Measurements from ENCODE around the gene RYR1. TPM values are rescaled to one million over a fixed set of nuclear protein-coding genes. Genes with fewer than 3 reads are reported as not detected.
"Not testable (repeated sequence)": the region's sequence is repeated elsewhere in the genome, so short reads cannot be mapped to it uniquely, and the experiment has no call there.

The RYR1 gene
- total and polyA plus RNA-seq, 5 experiments from 2014 or later, result 0.07 to 1.3 (median 0.93) TPM; not detected in 2

DNA sequence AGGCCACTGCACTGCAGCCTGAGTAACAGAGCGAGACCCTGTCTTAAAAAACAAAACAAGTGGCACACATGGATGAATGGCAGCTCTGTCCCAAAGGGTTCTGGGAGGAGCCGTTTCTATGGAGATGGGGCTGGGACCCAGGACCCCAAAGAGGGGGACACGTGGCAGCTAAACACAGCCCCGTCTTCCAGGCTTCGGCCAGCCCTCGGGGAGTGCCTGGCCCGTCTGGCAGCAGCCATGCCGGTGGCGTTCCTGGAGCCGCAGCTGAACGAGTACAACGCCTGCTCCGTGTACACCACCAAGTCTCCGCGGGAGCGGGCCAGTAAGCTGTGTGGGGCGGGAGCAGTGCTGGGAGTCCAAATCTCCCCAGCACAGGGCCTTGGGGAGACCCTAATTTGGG lies 82.4 kb downstream of the RYR1 start:
- H3K27me3 Mint-ChIP-seq, result peaks cover 0 to 10% (median 4%) of the 10 kb centered on the region in 5 donors
- no peak for DNase-seq
- no peak overlapping the region for H3K4me3 Mint-ChIP-seq
- peak overlapping the region in 1 of 10 donors; percentile 24 for H3K27ac Mint-ChIP-seq
- POLR2A ChIA-PET, result interaction anchor here (0.6 to 1.8 kb wide), 5 partner anchors 18 to 693 kb away, joined by 3 to 11 read pairs (median 3); partner anchors contain the start of gene FAM98C
- no peak for ATAC-seq
- H3K36me3 Mint-ChIP-seq, result no peaks in the 10 kb centered on the region
- H3K9me3 Mint-ChIP-seq, result no peaks in the 10 kb centered on the region
- peaks cover 6 to 7% (median 7%) of the 10 kb centered on the region in 4 donors for H3K4me1 Mint-ChIP-seq

DNA sequence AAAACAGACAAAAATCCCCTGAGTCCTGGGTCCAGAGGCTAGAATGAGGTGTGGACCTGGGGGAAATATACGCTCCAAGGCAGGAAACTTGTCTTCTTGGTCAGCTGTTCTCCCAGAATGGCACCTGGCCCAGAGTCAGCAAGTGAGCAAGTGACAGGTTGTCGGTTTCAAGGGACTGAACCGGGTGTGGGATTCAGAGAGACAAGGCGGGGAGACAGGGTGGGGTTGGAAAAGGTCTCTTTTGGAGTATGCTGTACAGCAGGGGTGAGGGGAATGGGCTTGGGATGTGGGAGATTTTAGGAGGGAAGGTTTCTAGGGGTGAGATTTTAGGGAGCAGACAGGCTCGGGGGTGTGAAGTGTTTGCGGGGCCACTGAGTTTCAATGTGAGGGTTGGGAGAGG lies 83.3 kb downstream of the RYR1 start:
- Mint-ChIP-seq H3K27ac (peak overlapping the region in 1 of 10 donors; percentile 54), H3K27me3 (peaks cover 0 to under 1% (median 0%) of the 10 kb centered on the region in 5 donors), H3K36me3 (no peaks in the 10 kb centered on the region), H3K4me1 (peaks cover 6 to 7% (median 7%) of the 10 kb centered on the region in 4 donors), H3K4me3 (no peak overlapping the region), H3K9me3 (no peaks in the 10 kb centered on the region)
- POLR2A ChIA-PET, result interaction anchor here (0.6 kb wide), 1 partner anchor 295 kb away, joined by 3 read pairs; no protein-coding TSS in a partner anchor
- no peak for DNase-seq
- ATAC-seq, result no peak

DNA sequence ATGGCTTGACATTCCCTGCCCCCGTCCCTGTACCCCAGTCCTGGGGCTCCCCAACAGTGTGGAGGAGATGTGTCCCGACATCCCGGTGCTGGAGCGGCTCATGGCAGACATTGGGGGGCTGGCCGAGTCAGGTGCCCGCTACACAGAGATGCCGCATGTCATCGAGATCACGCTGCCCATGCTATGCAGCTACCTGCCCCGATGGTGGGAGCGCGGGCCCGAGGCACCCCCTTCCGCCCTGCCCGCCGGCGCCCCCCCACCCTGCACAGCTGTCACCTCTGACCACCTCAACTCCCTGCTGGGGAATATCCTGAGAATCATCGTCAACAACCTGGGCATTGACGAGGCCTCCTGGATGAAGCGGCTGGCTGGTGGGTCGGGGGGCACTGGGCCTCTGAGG lies 83.8 kb downstream of the RYR1 start:
- no peaks in the 10 kb centered on the region for H3K9me3 Mint-ChIP-seq
- POLR2A ChIA-PET, result no interaction called here
- no peak overlapping the region for H3K27ac Mint-ChIP-seq
- peaks cover 6 to 7% (median 7%) of the 10 kb centered on the region in 4 donors for H3K4me1 Mint-ChIP-seq
- DNase-seq (no peak), ATAC-seq (no peak)
- H3K4me3 Mint-ChIP-seq, result no peak overlapping the region
- no peaks in the 10 kb centered on the region for H3K36me3 Mint-ChIP-seq
- peaks cover 0 to under 1% (median 0%) of the 10 kb centered on the region in 5 donors for H3K27me3 Mint-ChIP-seq

DNA sequence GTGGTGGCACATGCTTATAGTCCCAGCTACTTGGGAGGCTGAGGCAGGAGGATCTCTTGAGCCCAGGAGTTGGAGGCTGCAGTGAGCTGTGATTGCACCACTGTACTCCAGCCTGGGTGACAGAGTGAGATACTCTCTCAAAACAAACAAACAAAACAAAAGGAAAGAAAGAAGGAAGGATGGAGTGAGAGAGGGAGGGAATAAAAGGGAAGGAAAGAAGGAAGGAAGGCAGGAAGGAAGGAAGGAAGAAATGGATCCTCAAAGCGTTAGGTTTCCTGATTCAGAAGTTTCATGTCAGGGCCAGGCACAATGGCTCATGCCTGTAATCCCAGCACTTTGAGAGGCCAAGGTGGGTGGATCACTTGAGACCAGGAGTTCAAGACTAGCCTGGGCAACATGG lies 84.5 kb downstream of the RYR1 start:
- H3K4me3 Mint-ChIP-seq, DNase-seq, ATAC-seq, H3K4me1 Mint-ChIP-seq, H3K9me3 Mint-ChIP-seq, H3K27me3 Mint-ChIP-seq, H3K36me3 Mint-ChIP-seq: not testable (repeated sequence)
- POLR2A ChIA-PET, result interaction anchor here (1.2 kb wide), 1 partner anchor 21 kb away, joined by 5 read pairs; no protein-coding TSS in a partner anchor
- H3K27ac Mint-ChIP-seq, result peak overlapping the region in 1 of 10 donors; percentile 68

DNA sequence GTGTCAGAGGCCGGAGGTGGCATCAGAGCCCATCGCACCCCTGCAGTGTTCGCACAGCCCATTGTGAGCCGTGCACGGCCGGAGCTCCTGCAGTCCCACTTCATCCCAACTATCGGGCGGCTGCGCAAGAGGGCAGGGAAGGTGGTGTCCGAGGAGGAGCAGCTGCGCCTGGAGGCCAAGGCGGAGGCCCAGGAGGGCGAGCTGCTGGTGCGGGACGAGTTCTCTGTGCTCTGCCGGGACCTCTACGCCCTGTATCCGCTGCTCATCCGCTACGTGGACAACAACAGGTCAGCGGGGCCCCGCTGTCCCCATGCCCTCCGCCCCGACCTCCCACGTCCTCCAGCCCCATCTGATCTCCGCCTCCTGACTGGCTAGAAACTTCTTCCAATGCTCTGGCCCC lies 85.7 kb downstream of the RYR1 start:
- POLR2A ChIA-PET, result no interaction called here
- Mint-ChIP-seq H3K9me3 (no peaks in the 10 kb centered on the region), H3K27ac (no peak overlapping the region), H3K36me3 (no peaks in the 10 kb centered on the region), H3K27me3 (peaks cover 0 to 1% (median 0%) of the 10 kb centered on the region in 5 donors), H3K4me3 (no peak overlapping the region), H3K4me1 (peaks cover 3 to 7% (median 5%) of the 10 kb centered on the region in 4 donors)
- ATAC-seq (no peak), DNase-seq (no peak)

DNA sequence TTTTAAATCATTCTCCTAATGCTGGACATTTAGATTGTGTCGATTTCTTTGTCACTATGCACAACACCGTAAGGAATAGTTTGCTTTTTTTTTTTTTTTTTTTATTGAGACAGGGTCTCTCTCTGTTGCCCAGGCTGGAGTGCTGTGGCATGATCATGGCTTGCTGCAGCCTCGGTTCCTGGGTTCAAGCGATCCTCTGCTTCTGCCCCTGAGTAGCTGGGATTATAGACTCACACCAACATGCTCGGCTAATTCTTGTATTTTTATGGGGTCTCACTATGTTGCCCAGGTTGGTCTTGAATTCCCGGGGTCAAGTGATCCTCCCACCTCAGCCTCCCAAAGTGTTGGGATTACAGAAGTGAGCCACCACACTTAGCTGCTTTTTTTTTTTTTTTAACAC lies 86.5 kb downstream of the RYR1 start:
- DNase-seq, result no peak
- H3K27me3 Mint-ChIP-seq, result peaks cover 0 to 1% (median 0%) of the 10 kb centered on the region in 5 donors
- H3K9me3 Mint-ChIP-seq, result no peaks in the 10 kb centered on the region
- no peak overlapping the region for H3K4me3 Mint-ChIP-seq
- H3K27ac Mint-ChIP-seq, result peak overlapping the region in 1 of 10 donors; percentile 74
- ATAC-seq, result no peak
- H3K4me1 Mint-ChIP-seq, result peaks cover 2 to 6% (median 3%) of the 10 kb centered on the region in 4 donors
- no peaks in the 10 kb centered on the region for H3K36me3 Mint-ChIP-seq
- POLR2A ChIA-PET, result interaction anchor here (0.6 to 0.7 kb wide), 3 partner anchors 60 to 161 kb away, joined by 3 to 5 read pairs (median 3); no protein-coding TSS in a partner anchor

DNA sequence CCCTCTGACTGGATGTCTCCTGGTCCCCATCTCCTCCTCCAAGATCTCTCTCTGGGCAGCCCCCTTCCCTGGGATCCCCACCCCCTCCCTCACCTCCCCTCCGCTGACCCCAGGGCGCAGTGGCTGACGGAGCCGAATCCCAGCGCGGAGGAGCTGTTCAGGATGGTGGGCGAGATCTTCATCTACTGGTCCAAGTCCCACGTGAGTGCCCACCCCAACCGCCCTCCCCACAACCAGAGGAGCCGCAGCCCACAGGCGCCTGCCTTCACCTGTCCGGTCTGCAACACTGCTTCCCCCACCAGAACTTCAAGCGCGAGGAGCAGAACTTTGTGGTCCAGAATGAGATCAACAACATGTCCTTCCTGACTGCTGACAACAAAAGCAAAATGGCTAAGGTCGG lies 89.4 kb downstream of the RYR1 start:
- Mint-ChIP-seq H3K36me3 (no peaks in the 10 kb centered on the region), H3K27ac (no peak overlapping the region), H3K4me3 (no peak overlapping the region), H3K9me3 (no peaks in the 10 kb centered on the region), H3K4me1 (peaks cover 0 to 2% (median 0%) of the 10 kb centered on the region in 4 donors), H3K27me3 (peaks cover 0 to 7% (median 2%) of the 10 kb centered on the region in 5 donors)
- no peak for DNase-seq
- ATAC-seq, result no peak
- POLR2A ChIA-PET, result no interaction called here

DNA sequence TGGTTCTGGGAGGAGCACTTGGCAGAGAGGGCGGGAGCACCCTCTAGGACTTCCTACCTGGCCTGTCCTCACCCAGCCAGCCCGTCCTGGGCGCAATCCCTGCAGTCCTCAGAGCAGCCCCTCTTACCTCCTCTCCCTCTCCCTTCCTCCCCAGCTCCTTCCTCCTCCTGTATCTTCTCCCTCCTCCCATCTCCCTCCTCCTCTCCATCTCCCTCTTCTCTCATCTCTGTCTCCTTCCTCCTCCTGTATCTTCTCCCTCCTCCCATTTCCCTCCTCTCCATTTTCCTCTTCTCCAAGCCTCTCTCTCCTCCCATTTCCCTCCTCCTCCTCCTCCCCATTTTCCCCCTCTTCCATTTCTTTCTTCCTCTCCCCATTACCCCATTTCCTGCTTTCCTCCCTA lies 89.8 kb downstream of the RYR1 start:
- no peaks in the 10 kb centered on the region for H3K36me3 Mint-ChIP-seq
- no peak overlapping the region for H3K27ac Mint-ChIP-seq
- H3K4me1 Mint-ChIP-seq, result peaks cover 0 to 2% (median 0%) of the 10 kb centered on the region in 4 donors
- peaks cover 0 to 10% (median 4%) of the 10 kb centered on the region in 5 donors for H3K27me3 Mint-ChIP-seq
- no peaks in the 10 kb centered on the region for H3K9me3 Mint-ChIP-seq
- no peak overlapping the region for H3K4me3 Mint-ChIP-seq
- no peak for ATAC-seq
- DNase-seq, result no peak
- POLR2A ChIA-PET, result no interaction called here

DNA sequence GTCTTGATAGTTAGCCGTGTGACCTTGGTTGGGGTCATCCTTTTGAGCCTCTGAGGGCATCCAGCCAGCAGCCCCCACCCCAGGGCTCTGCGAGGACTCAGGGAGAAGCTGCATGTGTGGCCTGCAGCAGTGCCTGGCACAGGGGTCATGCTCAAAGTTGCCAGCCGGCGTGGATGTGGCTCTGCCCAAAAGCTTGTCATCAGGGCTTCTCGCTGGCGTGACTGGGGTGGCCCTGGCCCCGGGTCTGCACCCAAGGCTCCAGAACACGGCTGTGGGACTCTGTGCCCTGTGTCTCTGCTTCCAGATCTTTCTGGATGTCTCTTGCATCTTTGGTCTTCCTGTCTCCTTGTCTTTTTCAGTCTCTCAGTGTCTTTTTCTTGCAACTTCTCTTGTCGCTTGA lies 90.9 kb downstream of the RYR1 start:
- H3K27ac Mint-ChIP-seq, result peak overlapping the region in 2 of 10 donors; percentile 3 to 71
- POLR2A ChIA-PET, result interaction anchor here (1.1 kb wide), 1 partner anchor 9 kb away, joined by 6 read pairs; no protein-coding TSS in a partner anchor

DNA sequence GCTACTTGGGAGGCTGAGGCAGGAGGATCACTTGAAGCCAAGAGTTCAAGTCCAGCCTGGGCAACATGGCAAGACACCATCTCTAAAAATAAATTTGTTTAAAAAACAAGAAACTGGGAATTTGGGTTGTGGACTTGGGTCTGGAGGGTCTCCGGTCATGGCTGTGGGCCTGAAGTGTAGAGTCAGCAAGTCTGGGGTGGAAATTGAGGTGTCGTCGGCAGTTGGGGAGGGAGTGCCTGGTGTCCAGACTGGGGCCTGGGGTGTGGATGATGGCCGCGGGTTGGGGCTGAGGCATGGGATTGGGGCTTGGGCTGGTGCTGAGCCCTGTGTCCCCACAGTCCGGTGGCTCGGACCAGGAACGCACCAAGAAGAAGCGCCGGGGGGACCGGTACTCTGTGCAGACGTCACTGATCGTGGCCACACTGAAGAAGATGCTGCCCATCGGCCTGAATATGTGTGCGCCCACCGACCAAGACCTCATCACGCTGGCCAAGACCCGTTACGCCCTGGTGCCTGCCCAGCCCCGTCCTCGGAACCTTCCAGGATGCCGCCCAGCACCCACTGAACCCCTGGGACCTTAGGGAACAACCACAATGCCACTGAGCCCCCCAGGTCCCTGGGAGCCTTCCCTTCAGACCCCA lies 91.6 kb downstream of the RYR1 start:
- H3K36me3 Mint-ChIP-seq, result no peaks in the 10 kb centered on the region
- no peak overlapping the region for H3K4me3 Mint-ChIP-seq
- POLR2A ChIA-PET, result interaction anchor here (1.1 kb wide), 1 partner anchor 9 kb away, joined by 6 read pairs; no protein-coding TSS in a partner anchor
- H3K27me3 Mint-ChIP-seq, result peaks cover 0 to 11% (median 4%) of the 10 kb centered on the region in 5 donors
- DNase-seq (no peak), ATAC-seq (no peak)
- H3K4me1 Mint-ChIP-seq, result peaks cover 0 to 2% (median 0%) of the 10 kb centered on the region in 4 donors
- no peaks in the 10 kb centered on the region for H3K9me3 Mint-ChIP-seq
- H3K27ac Mint-ChIP-seq, result peak overlapping the region in 1 of 10 donors; percentile 71

More for the DNA sequence above, 90.9 kb downstream of the RYR1 start:
- no peak for DNase-seq
- H3K4me3 Mint-ChIP-seq, result no peak overlapping the region
- peaks cover 0 to 11% (median 4%) of the 10 kb centered on the region in 5 donors for H3K27me3 Mint-ChIP-seq
- ATAC-seq, result no peak
- no peaks in the 10 kb centered on the region for H3K36me3 Mint-ChIP-seq
- H3K9me3 Mint-ChIP-seq, result no peaks in the 10 kb centered on the region
- peaks cover 0 to 2% (median 0%) of the 10 kb centered on the region in 4 donors for H3K4me1 Mint-ChIP-seq

DNA sequence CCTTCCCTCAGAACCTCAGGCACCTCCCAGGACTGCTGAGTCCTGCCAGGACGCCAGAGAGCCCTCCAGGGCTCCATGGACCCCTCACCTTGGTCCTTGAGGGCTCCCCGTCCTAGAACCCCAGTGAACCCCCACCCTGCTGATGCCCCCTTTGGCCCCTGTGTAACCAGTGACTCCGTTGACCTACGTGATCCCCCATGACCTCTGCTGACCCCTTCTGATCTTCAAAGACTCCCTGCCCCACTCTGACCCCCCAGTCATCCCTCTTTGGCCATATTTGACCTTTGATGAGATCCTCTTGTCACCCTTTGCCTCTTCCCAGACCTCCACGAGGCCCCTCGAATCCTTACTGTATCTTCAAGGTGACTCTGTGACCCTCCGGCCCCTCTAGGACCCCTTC lies 92.9 kb downstream of the RYR1 start:
- ATAC-seq (no peak), DNase-seq (no peak)
- Mint-ChIP-seq H3K27ac (peak overlapping the region in 1 of 10 donors; percentile 12), H3K36me3 (no peaks in the 10 kb centered on the region), H3K9me3 (no peaks in the 10 kb centered on the region), H3K4me3 (no peak overlapping the region), H3K4me1 (peaks cover 0 to 2% (median 0%) of the 10 kb centered on the region in 4 donors), H3K27me3 (peaks cover 0 to 11% (median 4%) of the 10 kb centered on the region in 5 donors)
- POLR2A ChIA-PET, result no interaction called here

DNA sequence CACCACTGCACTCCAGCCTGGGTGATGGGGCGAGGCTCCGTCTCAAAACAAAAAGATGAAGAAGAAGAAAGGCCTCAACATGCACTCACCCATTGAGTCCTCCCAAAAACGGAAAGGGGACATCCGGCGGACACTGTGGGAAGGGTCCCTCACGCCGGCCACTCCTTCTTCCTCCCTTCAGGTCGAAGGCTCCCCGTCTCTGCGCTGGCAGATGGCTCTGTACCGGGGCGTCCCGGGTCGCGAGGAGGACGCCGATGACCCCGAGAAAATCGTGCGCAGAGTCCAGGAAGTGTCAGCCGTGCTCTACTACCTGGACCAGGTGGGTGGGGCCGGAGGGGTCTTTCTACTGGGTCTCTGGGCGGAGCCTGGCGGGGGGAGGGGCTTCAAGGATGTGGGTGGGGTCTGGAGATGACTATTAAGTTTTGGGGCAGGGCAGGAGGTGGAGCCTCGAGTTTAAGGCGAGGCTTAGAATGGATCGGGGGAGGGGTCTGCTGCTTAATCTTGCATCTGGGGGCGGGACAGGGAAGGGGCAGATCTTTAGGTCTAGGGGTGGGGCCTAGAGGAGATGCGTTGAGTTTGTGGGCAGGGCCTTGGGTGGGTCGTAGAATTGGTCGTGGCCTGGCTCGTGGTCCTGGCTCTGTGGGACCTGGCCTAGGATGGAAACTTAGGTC lies 94.1 kb downstream of the RYR1 start:
- H3K4me3 Mint-ChIP-seq, result peak overlapping the region in 4 of 10 donors; percentile 3 to 67 (median 40)
- peaks cover 0 to 11% (median 6%) of the 10 kb centered on the region in 5 donors for H3K27me3 Mint-ChIP-seq
- H3K27ac Mint-ChIP-seq, result no peak overlapping the region
- peak in 1 of 2 donors; percentile 59 for ATAC-seq
- POLR2A ChIA-PET, result interaction anchor here (1.1 kb wide), 1 partner anchor 10 kb away, joined by 3 read pairs; no protein-coding TSS in a partner anchor
- peaks cover 0 to 2% (median 0%) of the 10 kb centered on the region in 4 donors for H3K4me1 Mint-ChIP-seq
- no peaks in the 10 kb centered on the region for H3K36me3 Mint-ChIP-seq
- H3K9me3 Mint-ChIP-seq, result no peaks in the 10 kb centered on the region
- peak in 1 of 10 donors; percentile 23 for DNase-seq

Measured in naive thymus-derived CD8-positive, alpha-beta T cell (primary cell).